GM19239 (cell line): Measurements from ENCODE around the gene MAGI1.

Experiments
- DNase-seq: peaks from one replicate; pipeline ENCODE4 v3.0.0; 2011; ENCODE audit warnings: low spot score; ENCODE audit not compliant: insufficient read length
- FAIRE-seq: peaks from 2 replicates; lab custom pipeline; 2011; peaks lifted over from hg19 to GRCh38; lab: Jason Lieb, UNC

MAGI1 gene

GRCh38 chr3:65778968-65779367 lies 259.8 kb downstream of the MAGI1 start:
- FAIRE-seq (no peak), DNase-seq (no peak)

- no peak for FAIRE-seq
- DNase-seq = no peak
Observed at GRCh38 chr3:65777050-65777449, 261.7 kb downstream of the MAGI1 start.

GRCh38 chr3:65776494-65776893 lies 262.2 kb downstream of the MAGI1 start:
- FAIRE-seq = no peak
- no peak for DNase-seq

- DNase-seq = no peak
- no peak for FAIRE-seq
Observed at GRCh38 chr3:65776081-65776480, 262.6 kb downstream of the MAGI1 start.

- FAIRE-seq (no peak), DNase-seq (no peak)
Observed at GRCh38 chr3:65772758-65773157, 266.0 kb downstream of the MAGI1 start.

- no peak for FAIRE-seq
- no peak for DNase-seq
Observed at GRCh38 chr3:65767551-65767950, 271.2 kb downstream of the MAGI1 start.

- FAIRE-seq = no peak
- DNase-seq = no peak
Observed at GRCh38 chr3:65762235-65762580, 276.5 kb downstream of the MAGI1 start.

GRCh38 chr3:65761446-65762234 lies 277.1 kb downstream of the MAGI1 start:
- FAIRE-seq (no peak), DNase-seq (no peak)

GRCh38 chr3:65758876-65759598 lies 279.7 kb downstream of the MAGI1 start:
- DNase-seq (no peak), FAIRE-seq (no peak)

GRCh38 chr3:65758438-65758837 lies 280.3 kb downstream of the MAGI1 start:
- FAIRE-seq (no peak), DNase-seq (no peak)

GRCh38 chr3:65752636-65753035 lies 286.1 kb downstream of the MAGI1 start:
- FAIRE-seq (no peak), DNase-seq (no peak)

GRCh38 chr3:65751123-65751700 lies 287.5 kb downstream of the MAGI1 start:
- DNase-seq (no peak), FAIRE-seq (no peak)

GRCh38 chr3:65749066-65749465 lies 289.7 kb downstream of the MAGI1 start:
- DNase-seq (no peak), FAIRE-seq (no peak)

- no peak for DNase-seq
- no peak for FAIRE-seq
Observed at GRCh38 chr3:65748326-65748725, 290.4 kb downstream of the MAGI1 start.

GRCh38 chr3:65746848-65747247 lies 291.9 kb downstream of the MAGI1 start:
- no peak for FAIRE-seq

GRCh38 chr3:65745306-65745705 lies 293.4 kb downstream of the MAGI1 start:
- DNase-seq = no peak
- FAIRE-seq = no peak

More at GRCh38 chr3:65746848-65747247, 291.9 kb downstream of the MAGI1 start:
- DNase-seq = no peak

- FAIRE-seq = no peak
- no peak for DNase-seq
Observed at GRCh38 chr3:65742914-65743313, 295.8 kb downstream of the MAGI1 start.

GRCh38 chr3:65741540-65741939 lies 297.2 kb downstream of the MAGI1 start:
- FAIRE-seq (no peak), DNase-seq (no peak)

GRCh38 chr3:65739901-65740541 lies 298.7 kb downstream of the MAGI1 start:
- DNase-seq (no peak), FAIRE-seq (no peak)

GRCh38 chr3:65734792-65735191 lies 303.9 kb downstream of the MAGI1 start:
- no peak for DNase-seq
- FAIRE-seq = no peak

- FAIRE-seq (no peak), DNase-seq (no peak)
Observed at GRCh38 chr3:65734382-65734781, 304.3 kb downstream of the MAGI1 start.
